ENCODE measurements around the gene DAP.
"Not testable (repeated sequence)": the region's sequence is repeated elsewhere in the genome, so short reads cannot be mapped to it uniquely, and the experiment has no call there.

Gene DAP

GRCh38 chr5:10735569-10736276 lies 25.3 kb downstream of the DAP start:
- in situ Hi-C loops (cut with MboI; ENCODE audit: low sequenced_read_pairs) = no loop called here

DNA sequence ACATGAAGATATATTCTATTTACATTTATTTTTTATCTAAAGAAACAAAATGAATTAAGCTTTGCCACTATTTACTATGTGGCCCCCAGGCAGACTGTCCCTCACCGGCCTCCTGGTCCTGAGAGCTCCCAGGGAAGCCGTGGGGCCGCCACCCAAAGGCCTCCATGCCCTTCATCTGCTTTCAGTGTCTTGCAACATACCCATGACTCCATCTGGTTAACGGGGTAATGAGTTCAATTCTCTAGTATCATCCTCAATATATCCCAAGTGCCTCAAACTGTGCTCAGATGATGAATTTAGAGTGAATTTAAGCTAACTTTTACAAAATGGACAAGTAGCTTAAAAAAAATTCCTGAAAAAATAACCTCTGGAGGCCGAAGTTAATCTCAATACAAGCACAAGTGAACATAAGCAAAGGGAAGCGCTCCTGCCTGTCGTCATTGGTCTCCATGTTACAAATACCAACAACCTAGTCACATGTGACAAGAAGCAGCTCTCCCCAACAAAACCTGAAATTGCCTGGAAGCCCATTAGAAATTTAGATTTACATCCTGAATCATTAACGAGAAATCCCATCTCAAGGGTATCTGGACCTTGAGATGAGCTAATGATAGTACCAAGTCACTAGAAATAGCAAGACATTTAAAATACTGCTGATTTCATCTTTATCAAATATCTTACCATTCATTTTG lies 26.1 kb downstream of the DAP start:
- in situ Hi-C loops (cut with MboI; ENCODE audit: low sequenced_read_pairs) = no loop called here

GRCh38 chr5:10734037-10734709 lies 26.9 kb downstream of the DAP start:
- in situ Hi-C loops (cut with MboI; ENCODE audit: low sequenced_read_pairs) = no loop called here

DNA sequence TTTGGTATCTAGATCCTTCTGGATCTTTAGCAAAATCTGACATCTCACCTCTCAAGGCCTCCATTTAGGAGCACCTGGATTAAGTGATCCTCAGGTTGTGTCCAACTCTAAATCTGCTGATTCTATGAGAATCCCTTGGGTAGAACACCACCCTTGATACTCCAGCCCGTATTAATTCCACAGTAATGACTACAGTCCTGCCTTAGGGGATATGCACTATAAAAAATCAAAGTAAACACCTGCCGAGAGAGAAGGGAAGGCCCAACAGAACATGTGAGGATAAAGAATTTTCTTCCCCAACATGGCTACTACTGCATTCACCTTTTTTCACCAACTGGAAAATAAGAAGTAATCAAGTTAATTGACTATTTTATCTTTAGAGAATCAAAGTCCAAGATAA lies 27.6 kb downstream of the DAP start:
- in situ Hi-C loops (cut with MboI; ENCODE audit: low sequenced_read_pairs) = no loop called here

- in situ Hi-C loops (cut with MboI; ENCODE audit: low sequenced_read_pairs) = no loop called here
Observed at GRCh38 chr5:10731913-10732312, 29.1 kb downstream of the DAP start.

GRCh38 chr5:10730043-10730351 lies 31.0 kb downstream of the DAP start:
- in situ Hi-C loops (cut with MboI; ENCODE audit: low sequenced_read_pairs) = no loop called here

GRCh38 chr5:10729320-10730042 lies 31.6 kb downstream of the DAP start:
- in situ Hi-C loops (cut with MboI; ENCODE audit: low sequenced_read_pairs) = no loop called here

- in situ Hi-C loops (cut with MboI; ENCODE audit: low sequenced_read_pairs) = no loop called here
Observed at GRCh38 chr5:10728679-10729078, 32.4 kb downstream of the DAP start.

- in situ Hi-C loops (cut with MboI; ENCODE audit: low sequenced_read_pairs) = no loop called here
Observed at GRCh38 chr5:10727861-10728260, 33.2 kb downstream of the DAP start.

DNA sequence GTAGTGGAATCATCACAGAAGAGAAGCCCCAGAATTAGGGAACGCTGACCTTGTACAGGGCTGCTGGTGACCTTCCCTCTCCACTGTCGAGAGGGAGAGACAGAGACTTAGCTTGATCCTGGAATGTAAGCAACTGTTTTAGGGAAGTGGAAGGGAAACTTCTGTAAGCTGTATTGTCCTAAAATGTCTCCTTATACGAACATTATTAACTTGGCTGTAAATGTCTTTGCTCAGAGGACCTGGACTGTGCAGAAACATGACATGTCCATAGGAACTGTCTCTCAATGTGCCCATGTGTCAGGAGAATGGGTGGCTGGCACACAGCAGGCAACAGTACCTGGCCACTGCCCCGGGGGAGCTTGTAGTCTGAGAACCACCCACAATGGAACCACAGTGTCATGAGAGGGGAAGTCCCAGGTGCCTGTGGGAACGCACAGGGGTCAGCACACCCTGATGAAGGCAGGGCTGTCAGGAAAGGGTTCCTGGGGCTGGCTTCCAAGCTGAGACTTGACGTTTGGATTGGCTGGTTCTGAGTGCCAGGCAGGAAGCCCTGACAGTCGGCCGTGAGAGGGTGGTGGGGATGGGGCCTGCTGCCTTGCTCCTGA lies 34.0 kb downstream of the DAP start:
- in situ Hi-C loops (cut with MboI; ENCODE audit: low sequenced_read_pairs) = no loop called here

DNA sequence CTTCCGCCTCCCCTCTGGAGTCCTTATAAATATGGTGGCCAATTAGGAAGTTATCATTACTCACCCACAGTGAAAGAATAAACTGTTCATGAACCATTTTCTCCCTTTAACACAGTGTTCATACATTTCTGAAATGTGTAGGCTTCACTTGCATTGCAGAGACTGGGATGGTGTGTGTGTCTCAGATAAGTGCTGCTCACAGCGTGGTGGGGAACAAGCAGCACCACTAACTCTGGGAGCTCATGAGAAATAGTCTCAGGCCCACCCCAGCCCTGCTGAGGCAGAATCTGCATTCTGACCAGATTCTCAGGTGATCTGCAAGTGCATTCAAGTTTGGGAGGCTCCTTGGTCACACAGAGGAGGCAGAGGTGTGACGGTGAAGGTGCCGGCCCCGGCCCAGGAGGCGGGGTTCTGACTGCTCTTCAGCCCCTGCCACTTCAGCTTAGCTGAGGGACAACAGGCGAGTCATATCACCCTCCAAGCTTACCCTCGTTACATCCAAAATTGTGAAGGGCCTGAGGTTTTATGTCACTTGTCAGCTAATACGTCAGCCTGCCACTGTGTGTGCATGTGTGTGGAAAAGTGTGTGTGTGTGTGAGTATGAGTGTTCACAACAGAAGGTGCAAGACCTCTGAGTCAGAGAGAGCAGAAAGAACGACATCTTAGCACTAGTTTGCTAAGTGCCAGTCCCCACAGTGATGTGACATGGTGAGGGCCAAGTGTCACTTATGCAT lies 34.7 kb downstream of the DAP start:
- in situ Hi-C loops (cut with MboI; ENCODE audit: low sequenced_read_pairs) = no loop called here

DNA sequence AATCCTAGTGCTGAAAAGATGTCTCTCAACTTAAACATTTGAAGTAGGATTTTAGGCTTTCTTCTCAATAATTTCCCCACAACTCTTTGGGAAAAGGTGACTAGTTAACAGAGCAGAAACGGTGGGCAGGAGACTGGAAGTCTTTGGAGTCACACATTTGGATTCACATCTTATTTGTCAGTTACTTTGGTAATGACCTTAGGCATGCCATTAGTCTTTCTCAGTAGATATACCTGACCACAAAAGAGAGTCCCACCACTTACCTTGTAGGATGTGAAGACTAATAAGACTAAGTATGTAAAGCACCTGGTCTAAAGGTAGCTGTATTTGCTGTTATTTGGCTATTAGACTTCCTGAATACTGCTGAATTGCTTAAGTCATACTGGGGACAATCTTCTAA lies 35.4 kb downstream of the DAP start:
- in situ Hi-C loops (cut with MboI; ENCODE audit: low sequenced_read_pairs) = no loop called here

DNA sequence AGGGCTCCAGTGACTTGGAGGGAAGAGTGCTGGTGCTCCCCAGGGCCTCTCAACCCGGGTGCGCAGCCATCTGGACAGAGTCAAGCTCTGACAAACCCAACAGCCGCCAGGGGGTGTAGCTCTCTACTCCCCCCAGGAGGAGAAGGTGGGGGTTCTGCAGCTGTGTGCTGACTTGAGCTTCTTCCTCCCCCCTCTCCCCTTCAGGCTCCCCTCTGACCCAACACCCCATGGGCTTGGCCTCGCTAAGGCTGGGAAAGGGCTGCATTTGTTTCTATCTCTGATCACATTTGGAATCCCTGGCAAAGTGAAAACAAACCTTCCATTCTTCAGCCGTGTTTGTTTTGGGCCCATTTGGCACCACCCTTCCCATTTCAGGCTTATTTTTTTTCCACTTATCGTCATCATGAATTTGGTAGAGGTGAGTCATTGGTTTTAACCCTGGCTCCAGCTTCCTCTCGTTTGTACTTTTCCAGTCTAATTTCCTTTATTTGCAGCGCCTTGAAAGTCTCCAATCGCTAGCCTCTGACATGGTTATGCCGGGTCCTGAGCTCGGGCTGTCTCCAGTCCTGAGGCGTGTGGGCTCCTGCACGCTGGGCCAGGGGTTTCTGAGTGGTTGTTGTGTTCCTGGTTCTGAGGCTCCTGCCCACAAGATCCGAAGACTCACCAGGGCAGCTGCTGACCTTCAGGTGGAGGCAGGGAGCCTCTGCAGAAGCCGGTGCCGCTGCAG lies 36.1 kb downstream of the DAP start:
- in situ Hi-C loops (cut with MboI; ENCODE audit: low sequenced_read_pairs) = no loop called here

DNA sequence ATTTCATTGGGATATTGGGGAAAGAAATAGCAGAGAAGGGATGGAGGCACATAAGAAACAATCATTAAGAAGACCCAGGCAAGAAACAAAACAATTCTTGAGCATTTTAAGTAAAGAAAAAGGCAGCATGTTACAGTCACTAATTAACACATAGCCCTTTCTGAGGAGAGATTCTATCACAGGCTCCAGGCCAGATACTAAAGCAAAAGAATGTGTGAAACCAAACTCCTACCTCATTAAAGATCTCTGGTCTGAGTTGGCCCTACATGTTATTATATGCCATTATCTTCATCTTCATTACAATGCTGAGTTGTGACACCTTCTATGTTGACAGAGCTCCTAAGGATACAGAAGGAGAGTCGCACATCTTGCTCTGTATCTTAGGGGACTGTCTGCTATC lies 37.5 kb downstream of the DAP start:
- in situ Hi-C loops (cut with MboI; ENCODE audit: low sequenced_read_pairs) = no loop called here

GRCh38 chr5:10720766-10721165 lies 40.3 kb downstream of the DAP start:
- in situ Hi-C loops (cut with MboI; ENCODE audit: low sequenced_read_pairs) = not testable (repeated sequence)

DNA sequence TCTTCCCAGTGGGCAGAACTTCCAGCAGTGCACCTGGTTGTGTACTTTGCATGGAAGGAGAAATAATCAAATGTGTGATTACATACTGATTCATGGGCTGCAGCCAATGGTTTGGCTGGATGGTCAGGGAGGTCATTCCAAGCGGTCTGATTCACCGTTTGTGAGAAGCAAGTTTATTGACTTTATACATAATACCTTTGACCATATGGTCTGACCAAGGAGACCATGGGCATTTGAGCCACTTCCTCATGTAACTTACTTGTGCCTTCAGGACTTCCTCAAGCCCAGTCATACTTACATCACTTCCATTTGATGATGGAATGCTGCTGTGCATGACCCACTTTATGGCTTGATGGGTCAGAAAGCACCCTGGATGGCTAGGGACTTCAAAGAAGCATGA lies 41.1 kb downstream of the DAP start:
- in situ Hi-C loops (cut with MboI; ENCODE audit: low sequenced_read_pairs) = no loop called here

- in situ Hi-C loops (cut with MboI; ENCODE audit: low sequenced_read_pairs) = not testable (repeated sequence)
Observed at GRCh38 chr5:10718617-10719016, 42.4 kb downstream of the DAP start.

DNA sequence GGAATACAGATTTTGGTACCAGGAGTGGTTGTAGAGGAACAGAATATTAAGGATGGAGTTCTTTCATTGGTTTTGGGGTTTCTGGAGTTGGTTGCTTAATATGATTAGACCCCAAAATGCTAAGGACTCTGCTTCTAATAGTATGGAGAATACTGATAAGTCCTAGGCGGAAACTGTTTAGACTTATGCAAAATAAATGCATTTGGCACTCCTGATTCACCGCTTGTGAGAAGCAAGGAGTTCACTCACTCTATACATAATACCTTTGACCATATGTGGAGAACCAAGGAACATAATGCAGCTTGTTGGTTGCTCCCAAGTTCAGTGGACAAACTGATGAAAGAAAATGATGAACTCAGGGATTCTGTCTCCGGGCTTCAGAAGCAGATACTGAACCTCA lies 44.2 kb downstream of the DAP start:
- in situ Hi-C loops (cut with MboI; ENCODE audit: low sequenced_read_pairs) = not testable (repeated sequence)

- in situ Hi-C loops (cut with MboI; ENCODE audit: low sequenced_read_pairs) = no loop called here
Observed at GRCh38 chr5:10715605-10716290, 45.3 kb downstream of the DAP start.
